Measurements from ENCODE around the gene VSX1.

Gene VSX1

GRCh38 chr20:25045343-25045712 is 36.6 kb downstream of the VSX1 start:
- no peak overlapping the region for H3K4me3 ChIP-seq (replicated peaks in 1 of 2; ENCODE audit: low read depth in 2 of 2, low read length in 2 of 2)
- DNase-seq (ENCODE audit: low read depth in 2 of 2) = no peak
- TF ChIP-seq CTCF (IDR thresholded peaks at IDR 0.05; ENCODE audit: low read depth, low read length) = no peak

DNA sequence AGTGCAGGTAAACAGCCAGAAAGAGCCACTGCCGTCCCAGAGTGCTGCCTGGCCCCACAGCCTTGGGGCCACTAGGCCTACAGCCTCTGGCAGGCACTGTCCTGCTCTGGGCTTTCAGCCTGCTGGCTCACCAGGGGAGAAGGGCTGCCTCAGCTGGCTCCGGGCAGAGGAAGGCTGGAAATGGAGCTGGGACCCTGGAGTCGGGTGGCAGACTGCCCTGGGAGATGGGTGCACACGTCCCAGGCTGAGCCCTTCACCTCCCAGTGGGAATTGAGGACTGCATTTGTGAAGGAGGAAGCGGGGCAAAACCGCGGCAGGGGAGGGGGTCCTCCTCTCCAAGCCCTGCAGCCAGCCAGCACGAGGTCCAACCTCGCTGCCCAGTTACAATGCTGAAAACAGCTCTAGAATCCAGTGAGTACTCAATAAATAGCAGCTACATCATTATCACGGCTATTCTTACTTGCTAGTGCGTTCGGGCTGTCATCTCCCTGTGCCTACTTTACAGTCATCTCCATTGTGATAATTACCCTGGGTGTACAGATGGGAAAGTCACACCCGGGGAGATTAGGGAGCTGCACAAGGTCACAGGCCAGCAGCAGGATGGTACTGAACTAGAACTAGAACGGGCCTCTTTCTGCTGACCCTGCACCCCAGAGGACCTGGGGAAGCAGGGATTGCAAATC is 37.1 kb downstream of the VSX1 start:
- no peak for TF ChIP-seq CTCF (IDR thresholded peaks at IDR 0.05; ENCODE audit: low read depth, low read length)
- DNase-seq (ENCODE audit: low read depth in 2 of 2) = no peak

DNA sequence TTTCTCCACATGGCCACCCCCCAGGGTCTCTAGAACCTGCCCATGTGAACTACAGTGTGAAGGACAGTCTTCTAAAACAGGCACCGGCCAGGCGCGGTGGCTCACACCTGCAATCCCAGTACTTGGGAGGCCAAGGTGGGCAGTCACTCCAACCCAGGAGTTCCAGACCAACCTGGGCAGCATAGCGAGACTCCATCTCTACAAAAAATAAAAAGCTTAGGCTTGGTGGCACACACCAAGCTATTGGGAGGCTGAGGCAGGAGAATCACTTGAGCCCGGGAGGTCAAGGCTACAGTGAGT is 37.7 kb downstream of the VSX1 start:
- no peak overlapping the region for H3K4me3 ChIP-seq (replicated peaks in 1 of 2; ENCODE audit: low read depth in 2 of 2, low read length in 2 of 2)
- no peak for DNase-seq (ENCODE audit: low read depth in 2 of 2)
- no peak for TF ChIP-seq CTCF (IDR thresholded peaks at IDR 0.05; ENCODE audit: low read depth, low read length)

More for the DNA sequence above, 37.1 kb downstream of the VSX1 start:
- no peak overlapping the region for H3K4me3 ChIP-seq (replicated peaks in 1 of 2; ENCODE audit: low read depth in 2 of 2, low read length in 2 of 2)

- TF ChIP-seq CTCF (IDR thresholded peaks at IDR 0.05; ENCODE audit: low read depth, low read length) = no peak
- no peak overlapping the region for H3K4me3 ChIP-seq (replicated peaks in 1 of 2; ENCODE audit: low read depth in 2 of 2, low read length in 2 of 2)
- DNase-seq (ENCODE audit: low read depth in 2 of 2) = no peak
Measured at GRCh38 chr20:25043499-25044260, 38.3 kb downstream of the VSX1 start.

DNA sequence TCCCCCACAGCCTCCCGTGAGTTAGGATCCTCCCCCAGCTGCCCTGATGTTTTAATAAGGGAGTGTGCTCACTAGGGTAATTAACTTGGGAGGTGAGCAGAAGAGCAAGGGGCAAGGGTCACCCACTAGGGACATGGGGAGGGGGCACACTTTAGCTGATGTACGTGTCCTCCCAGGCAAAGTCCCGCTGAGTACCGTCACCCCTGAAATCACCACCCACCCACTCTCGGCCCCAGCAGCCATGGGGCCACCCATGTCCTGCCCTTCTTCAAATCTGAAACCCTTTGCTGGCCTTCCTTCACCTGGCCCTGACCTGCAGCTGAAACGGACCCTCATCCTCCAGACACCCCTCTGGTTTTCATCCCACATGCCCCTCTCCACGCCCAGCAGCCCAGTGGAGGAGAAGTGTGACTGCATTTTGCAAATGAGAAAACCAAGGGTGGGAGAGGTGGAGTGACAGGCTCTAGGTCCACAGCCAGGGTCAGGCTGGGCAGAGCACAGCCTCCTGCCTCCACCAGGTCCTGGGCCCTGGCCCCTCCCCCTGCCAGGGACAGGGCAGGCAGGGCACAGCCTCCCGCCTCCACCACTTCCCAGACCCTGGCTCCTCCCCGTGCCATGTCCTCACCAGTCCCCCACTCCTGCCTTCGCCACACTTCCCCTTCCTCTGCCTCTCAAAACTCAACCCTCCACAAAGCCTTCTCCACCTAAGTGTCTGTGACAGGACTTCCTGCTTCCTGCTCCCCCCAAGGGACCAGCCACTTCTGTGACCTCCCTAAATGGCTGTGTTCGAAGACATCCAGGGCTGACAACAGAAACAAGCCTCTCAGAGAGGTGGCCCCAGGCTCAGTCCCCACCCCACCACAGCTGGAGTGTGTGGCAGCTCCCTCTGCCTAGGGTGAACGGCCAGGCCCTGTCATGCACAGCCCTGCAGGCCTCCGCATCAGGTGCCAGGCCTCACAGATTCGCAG is 39.1 kb downstream of the VSX1 start:
- TF ChIP-seq CTCF (IDR thresholded peaks at IDR 0.05; ENCODE audit: low read depth, low read length) = no peak
- no peak for DNase-seq (ENCODE audit: low read depth in 2 of 2)
- H3K4me3 ChIP-seq (replicated peaks in 1 of 2; ENCODE audit: low read depth in 2 of 2, low read length in 2 of 2) = no peak overlapping the region

GRCh38 chr20:25041813-25042530 is 40.0 kb downstream of the VSX1 start:
- no peak overlapping the region for H3K4me3 ChIP-seq (replicated peaks in 1 of 2; ENCODE audit: low read depth in 2 of 2, low read length in 2 of 2)
- TF ChIP-seq CTCF (IDR thresholded peaks at IDR 0.05; ENCODE audit: low read depth, low read length) = no peak
- no peak for DNase-seq (ENCODE audit: low read depth in 2 of 2)

Data from cardiac fibroblast (primary cell).